Vagina (tissue), 2 donors: ENCODE results near the gene MOGAT1. TPM values are rescaled to one million over a fixed set of nuclear protein-coding genes. Genes with fewer than 3 reads are reported as not detected.

Source experiments
- DNase-seq, 2 donors: peaks; one replicate each; pipeline ENCODE4 v3.0.0-alpha.2; 2017; ENCODE audit errors: extremely low spot score in 2 of 2
- H3K27ac ChIP-seq: fragments of 200-600 bp; sonication (generic); one replicate; pipeline ENCODE4 v1.5.1; 2019
- H3K27me3 ChIP-seq: fragments of 200-600 bp; sonication (generic); one replicate; pipeline ENCODE4 v1.5.1; 2019
- H3K36me3 ChIP-seq, 2 donors: fragments of 200-600 bp; sonication (generic); one replicate each; pipeline ENCODE4 v1.5.1; 2017 to 2019
- H3K4me1 ChIP-seq: fragments of 200-600 bp; sonication (generic); one replicate; pipeline ENCODE4 v1.5.1; 2019
- H3K4me3 ChIP-seq, 2 donors: fragments of 200-600 bp; sonication (generic); 1 replicate in 1 of 2; 2 replicates in 1 of 2; pipeline ENCODE4 v1.5.1; 2016 to 2019
- H3K9me3 ChIP-seq: fragments of 200-600 bp; sonication (generic); one replicate; pipeline ENCODE4 v1.5.1; 2019
- POLR2A ChIP-seq, 2 donors: fragments of 450-650 bp; IDR thresholded peaks; one replicate each; pipeline ENCODE4 v1.6.1; 2017; ENCODE audit warnings: antibody characterized with exemption in 2 of 2, mild to moderate bottlenecking in 2 of 2, moderate library complexity in 2 of 2
- POLR2AphosphoS5 ChIP-seq, 2 donors: sonication (generic); formaldehyde crosslinking; IDR thresholded peaks; one replicate each; pipeline ENCODE4 v1.9.0; 2017; ENCODE audit warnings: antibody characterized with exemption in 2 of 2, mild to moderate bottlenecking in 2 of 2, low read depth in 1 of 2; ENCODE audit not compliant: insufficient read depth in 1 of 2
- intact Hi-C: fragments of 100-400 bp; cut with DNase I; formaldehyde crosslinking; loops from one replicate; pipeline ENCODE4 v1.15.1; 2023
- total RNA-seq: library from RNA; depleted of rRNA; stranded (reverse); fragments of >200 nt; gene quantifications from one replicate; pipeline ENCODE4 v1.2.3, GENCODE V29; 2016
- TF ChIP-seq, protein P1 (sequence below), 3 experiments: fragments of 450-650 bp in 2 of 3; fragments of 200-600 bp in 1 of 3; sonication (generic) in 1 of 3; IDR thresholded peaks; one replicate each; pipeline ENCODE4 v1.5.1; 2017 to 2019; ENCODE audit warnings: antibody characterized with exemption in 3 of 3, mild to moderate bottlenecking in 2 of 3, moderate library complexity in 2 of 3

The MOGAT1 gene
- total RNA-seq, 1 donor from 2014 or later: not detected

GRCh38 chr2:222655787-222656525 lies 15.5 kb upstream of the MOGAT1 start, which contains the start of gene FARSB:
Gene FARSB, minus strand, starts transcription at chr2:222656092. Its CDS starts 19 bp downstream, at chr2:222656073.
- Histone ChIP-seq H3K27ac (peak within 1 kb of the TSS; percentile 91), H3K36me3 (no peaks in the 10 kb centered on the region), H3K4me1 (peaks cover 53% of the 10 kb centered on the region), H3K27me3 (no peaks in the 10 kb centered on the region), H3K9me3 (no peaks in the 10 kb centered on the region), H3K4me3 (peak within 1 kb of the TSS; percentile 71 to 96)
- TF ChIP-seq, protein P1, sequence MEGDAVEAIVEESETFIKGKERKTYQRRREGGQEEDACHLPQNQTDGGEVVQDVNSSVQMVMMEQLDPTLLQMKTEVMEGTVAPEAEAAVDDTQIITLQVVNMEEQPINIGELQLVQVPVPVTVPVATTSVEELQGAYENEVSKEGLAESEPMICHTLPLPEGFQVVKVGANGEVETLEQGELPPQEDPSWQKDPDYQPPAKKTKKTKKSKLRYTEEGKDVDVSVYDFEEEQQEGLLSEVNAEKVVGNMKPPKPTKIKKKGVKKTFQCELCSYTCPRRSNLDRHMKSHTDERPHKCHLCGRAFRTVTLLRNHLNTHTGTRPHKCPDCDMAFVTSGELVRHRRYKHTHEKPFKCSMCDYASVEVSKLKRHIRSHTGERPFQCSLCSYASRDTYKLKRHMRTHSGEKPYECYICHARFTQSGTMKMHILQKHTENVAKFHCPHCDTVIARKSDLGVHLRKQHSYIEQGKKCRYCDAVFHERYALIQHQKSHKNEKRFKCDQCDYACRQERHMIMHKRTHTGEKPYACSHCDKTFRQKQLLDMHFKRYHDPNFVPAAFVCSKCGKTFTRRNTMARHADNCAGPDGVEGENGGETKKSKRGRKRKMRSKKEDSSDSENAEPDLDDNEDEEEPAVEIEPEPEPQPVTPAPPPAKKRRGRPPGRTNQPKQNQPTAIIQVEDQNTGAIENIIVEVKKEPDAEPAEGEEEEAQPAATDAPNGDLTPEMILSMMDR (IDR thresholded peaks at IDR 0.05): no peak
- TF ChIP-seq POLR2A (IDR thresholded peaks at IDR 0.05) (peak in 1 of 2 donors; percentile 28), POLR2AphosphoS5 (IDR thresholded peaks at IDR 0.05; ENCODE audit: insufficient read depth in 1 of 2, low read depth in 1 of 2) (peak; percentile 87 to 98)
- intact Hi-C loops: no loop called here
- DNase-seq: peak in 1 of 2 donors; percentile 92

- Histone ChIP-seq H3K4me3 (peak overlapping the region; percentile 71 to 96), H3K4me1 (peaks cover 45% of the 10 kb centered on the region), H3K27ac (no peak overlapping the region), H3K27me3 (no peaks in the 10 kb centered on the region), H3K36me3 (no peaks in the 10 kb centered on the region), H3K9me3 (no peaks in the 10 kb centered on the region)
- intact Hi-C loops: no loop called here
- DNase-seq: no peak
- TF ChIP-seq, protein P1 (IDR thresholded peaks at IDR 0.05): no peak
- TF ChIP-seq POLR2AphosphoS5 (IDR thresholded peaks at IDR 0.05; ENCODE audit: insufficient read depth in 1 of 2, low read depth in 1 of 2): no peak
- TF ChIP-seq POLR2A (IDR thresholded peaks at IDR 0.05): no peak
Observed at GRCh38 chr2:222656526-222657446, 14.7 kb upstream of the MOGAT1 start.

DNA sequence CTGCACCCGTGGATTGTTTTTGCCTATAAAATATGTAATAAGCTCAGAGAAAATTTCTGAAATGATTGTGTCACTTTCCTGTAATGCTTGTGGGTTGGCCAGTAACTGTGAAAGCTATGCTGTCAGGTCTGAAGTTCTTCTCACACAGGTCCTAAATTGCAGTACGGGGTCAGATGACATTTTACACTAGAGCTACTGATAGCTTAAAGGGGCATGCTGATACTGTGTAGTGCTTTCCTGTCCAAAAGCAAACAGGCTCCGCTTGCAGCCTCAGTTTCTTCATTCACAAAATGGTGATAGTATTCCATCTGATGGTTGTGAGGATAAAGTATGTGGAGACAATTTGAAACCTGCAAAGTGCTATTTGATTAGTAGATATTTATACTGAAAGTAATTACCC lies 8.0 kb upstream of the MOGAT1 start:
- intact Hi-C loops: no loop called here
- H3K4me1 ChIP-seq: no peaks in the 10 kb centered on the region
- DNase-seq: no peak
- no peaks in the 10 kb centered on the region for H3K27me3 ChIP-seq
- TF ChIP-seq POLR2AphosphoS5 (IDR thresholded peaks at IDR 0.05; ENCODE audit: insufficient read depth in 1 of 2, low read depth in 1 of 2) (no peak), POLR2A (IDR thresholded peaks at IDR 0.05) (no peak)
- TF ChIP-seq, protein P1 (IDR thresholded peaks at IDR 0.05): no peak
- no peaks in the 10 kb centered on the region for H3K9me3 ChIP-seq
- no peak overlapping the region for H3K4me3 ChIP-seq
- H3K36me3 ChIP-seq: no peaks in the 10 kb centered on the region
- H3K27ac ChIP-seq: no peak overlapping the region

GRCh38 chr2:222668494-222669154 lies 2.8 kb upstream of the MOGAT1 start:
- Histone ChIP-seq H3K4me1 (peaks cover 9% of the 10 kb centered on the region), H3K27me3 (no peaks in the 10 kb centered on the region), H3K36me3 (no peaks in the 10 kb centered on the region), H3K27ac (no peak overlapping the region), H3K4me3 (no peak overlapping the region), H3K9me3 (no peaks in the 10 kb centered on the region)
- DNase-seq: no peak
- intact Hi-C loops: no loop called here
- TF ChIP-seq POLR2A (IDR thresholded peaks at IDR 0.05) (no peak), POLR2AphosphoS5 (IDR thresholded peaks at IDR 0.05; ENCODE audit: insufficient read depth in 1 of 2, low read depth in 1 of 2) (no peak)
- TF ChIP-seq, protein P1 (IDR thresholded peaks at IDR 0.05): no peak
